Measurements from ENCODE around the gene NES. TPM values are rescaled to one million over a fixed set of nuclear protein-coding genes. Genes with fewer than 3 reads are reported as not detected.

The NES gene, protein sequence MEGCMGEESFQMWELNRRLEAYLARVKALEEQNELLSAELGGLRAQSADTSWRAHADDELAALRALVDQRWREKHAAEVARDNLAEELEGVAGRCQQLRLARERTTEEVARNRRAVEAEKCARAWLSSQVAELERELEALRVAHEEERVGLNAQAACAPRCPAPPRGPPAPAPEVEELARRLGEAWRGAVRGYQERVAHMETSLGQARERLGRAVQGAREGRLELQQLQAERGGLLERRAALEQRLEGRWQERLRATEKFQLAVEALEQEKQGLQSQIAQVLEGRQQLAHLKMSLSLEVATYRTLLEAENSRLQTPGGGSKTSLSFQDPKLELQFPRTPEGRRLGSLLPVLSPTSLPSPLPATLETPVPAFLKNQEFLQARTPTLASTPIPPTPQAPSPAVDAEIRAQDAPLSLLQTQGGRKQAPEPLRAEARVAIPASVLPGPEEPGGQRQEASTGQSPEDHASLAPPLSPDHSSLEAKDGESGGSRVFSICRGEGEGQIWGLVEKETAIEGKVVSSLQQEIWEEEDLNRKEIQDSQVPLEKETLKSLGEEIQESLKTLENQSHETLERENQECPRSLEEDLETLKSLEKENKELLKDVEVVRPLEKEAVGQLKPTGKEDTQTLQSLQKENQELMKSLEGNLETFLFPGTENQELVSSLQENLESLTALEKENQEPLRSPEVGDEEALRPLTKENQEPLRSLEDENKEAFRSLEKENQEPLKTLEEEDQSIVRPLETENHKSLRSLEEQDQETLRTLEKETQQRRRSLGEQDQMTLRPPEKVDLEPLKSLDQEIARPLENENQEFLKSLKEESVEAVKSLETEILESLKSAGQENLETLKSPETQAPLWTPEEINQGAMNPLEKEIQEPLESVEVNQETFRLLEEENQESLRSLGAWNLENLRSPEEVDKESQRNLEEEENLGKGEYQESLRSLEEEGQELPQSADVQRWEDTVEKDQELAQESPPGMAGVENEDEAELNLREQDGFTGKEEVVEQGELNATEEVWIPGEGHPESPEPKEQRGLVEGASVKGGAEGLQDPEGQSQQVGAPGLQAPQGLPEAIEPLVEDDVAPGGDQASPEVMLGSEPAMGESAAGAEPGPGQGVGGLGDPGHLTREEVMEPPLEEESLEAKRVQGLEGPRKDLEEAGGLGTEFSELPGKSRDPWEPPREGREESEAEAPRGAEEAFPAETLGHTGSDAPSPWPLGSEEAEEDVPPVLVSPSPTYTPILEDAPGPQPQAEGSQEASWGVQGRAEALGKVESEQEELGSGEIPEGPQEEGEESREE (N-terminal part only)
- polyA plus RNA-seq (ENCODE audit: insufficient read length in 3 of 3), result 100 to 1,000 TPM; 148 to 171 (median 156) TPM
- long read RNA-seq, donor 1, full-length matches to known transcripts, result 19 of 19 reads
- long read RNA-seq, donor 1, partial matches to known transcripts, result 0 of 19 reads
- long read RNA-seq, donor 1, other reads (novel, unspliced or antisense), result 0 of 19 reads
- long read RNA-seq, donor 2, full-length matches to known transcripts, result 29 of 29 reads
- long read RNA-seq, donor 2, partial matches to known transcripts, result 0 of 29 reads
- long read RNA-seq, donor 2, other reads (novel, unspliced or antisense), result 0 of 29 reads
- long read RNA-seq, donor 3, full-length matches to known transcripts, result 33 of 40 reads
- long read RNA-seq, donor 3, partial matches to known transcripts, result 7 of 40 reads
- long read RNA-seq, donor 3, other reads (novel, unspliced or antisense), result 0 of 40 reads
- long read RNA-seq, donor 4, full-length matches to known transcripts, result 27 of 27 reads
- long read RNA-seq, donor 4, partial matches to known transcripts, result 0 of 27 reads
- long read RNA-seq, donor 4, other reads (novel, unspliced or antisense), result 0 of 27 reads
- long read RNA-seq, donor 5, full-length matches to known transcripts, result 11 of 11 reads
- long read RNA-seq, donor 5, partial matches to known transcripts, result 0 of 11 reads
- long read RNA-seq, donor 5, other reads (novel, unspliced or antisense), result 0 of 11 reads
- long read RNA-seq, donor 6, full-length matches to known transcripts, result 14 of 14 reads
- long read RNA-seq, donor 6, partial matches to known transcripts, result 0 of 14 reads
- long read RNA-seq, donor 6, other reads (novel, unspliced or antisense), result 0 of 14 reads
- long read RNA-seq, donor 7, full-length matches to known transcripts, result 46 of 57 reads
- long read RNA-seq, donor 7, partial matches to known transcripts, result 11 of 57 reads
- long read RNA-seq, donor 7, other reads (novel, unspliced or antisense), result 0 of 57 reads
- long read RNA-seq, donor 8, full-length matches to known transcripts, result 8 of 8 reads
- long read RNA-seq, donor 8, partial matches to known transcripts, result 0 of 8 reads
- long read RNA-seq, donor 8, other reads (novel, unspliced or antisense), result 0 of 8 reads
- long read RNA-seq, donor 9, full-length matches to known transcripts, result 28 of 33 reads
- long read RNA-seq, donor 9, partial matches to known transcripts, result 5 of 33 reads
- long read RNA-seq, donor 9, other reads (novel, unspliced or antisense), result 0 of 33 reads
- long read RNA-seq, donor 10, full-length matches to known transcripts, result 39 of 39 reads
- long read RNA-seq, donor 10, partial matches to known transcripts, result 0 of 39 reads
- long read RNA-seq, donor 10, other reads (novel, unspliced or antisense), result 0 of 39 reads
- long read RNA-seq, donor 11, full-length matches to known transcripts, result 21 of 21 reads
- long read RNA-seq, donor 11, partial matches to known transcripts, result 0 of 21 reads
- long read RNA-seq, donor 11, other reads (novel, unspliced or antisense), result 0 of 21 reads
- long read RNA-seq, donor 12, full-length matches to known transcripts, result 49 of 70 reads
- long read RNA-seq, donor 12, partial matches to known transcripts, result 21 of 70 reads
- long read RNA-seq, donor 12, other reads (novel, unspliced or antisense), result 0 of 70 reads
- long read RNA-seq, donor 13, full-length matches to known transcripts, result 10 of 10 reads
- long read RNA-seq, donor 13, partial matches to known transcripts, result 0 of 10 reads
- long read RNA-seq, donor 13, other reads (novel, unspliced or antisense), result 0 of 10 reads
- long read RNA-seq, donor 14, result 0 reads
- long read RNA-seq, donor 15, full-length matches to known transcripts, result 13 of 18 reads
- long read RNA-seq, donor 15, partial matches to known transcripts, result 5 of 18 reads
- long read RNA-seq, donor 15, other reads (novel, unspliced or antisense), result 0 of 18 reads
- long read RNA-seq, donor 16, full-length matches to known transcripts, result 30 of 40 reads
- long read RNA-seq, donor 16, partial matches to known transcripts, result 10 of 40 reads
- long read RNA-seq, donor 16, other reads (novel, unspliced or antisense), result 0 of 40 reads

DNA sequence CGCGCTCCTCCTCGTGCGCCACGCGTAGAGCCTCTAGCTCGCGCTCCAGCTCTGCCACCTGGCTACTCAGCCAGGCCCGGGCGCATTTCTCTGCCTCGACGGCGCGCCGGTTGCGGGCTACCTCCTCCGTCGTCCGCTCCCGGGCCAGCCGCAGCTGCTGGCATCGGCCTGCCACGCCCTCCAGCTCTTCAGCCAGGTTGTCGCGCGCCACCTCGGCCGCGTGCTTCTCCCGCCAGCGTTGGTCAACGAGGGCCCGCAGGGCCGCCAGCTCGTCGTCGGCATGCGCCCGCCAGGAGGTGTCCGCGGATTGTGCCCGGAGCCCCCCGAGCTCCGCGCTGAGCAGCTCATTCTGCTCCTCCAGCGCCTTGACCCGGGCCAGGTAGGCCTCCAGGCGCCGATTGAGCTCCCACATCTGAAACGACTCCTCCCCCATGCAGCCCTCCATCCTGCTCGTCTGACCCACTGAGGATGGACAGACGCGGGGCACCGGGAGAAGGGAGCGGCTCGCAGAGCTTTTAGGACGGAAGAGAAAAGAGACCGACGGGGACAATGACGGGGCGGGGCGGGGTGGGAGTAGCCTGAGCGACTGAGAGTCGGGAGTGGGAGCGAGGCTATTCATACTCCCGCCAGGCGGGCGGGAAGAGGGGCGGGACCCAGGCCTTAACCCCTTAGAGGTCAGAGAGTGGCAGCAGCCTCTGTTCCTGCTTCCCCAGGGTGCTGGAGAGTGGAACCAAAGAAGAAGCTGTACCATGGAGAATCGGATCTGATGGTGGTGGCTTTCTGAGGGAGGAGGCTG, at the start of gene NES:
TSS of gene NES (minus strand) at position 588 of the 796 bp plus-strand sequence. CDS start at position 445, 143 bp downstream.
- peak; percentile 82 for DNase-seq

DNA sequence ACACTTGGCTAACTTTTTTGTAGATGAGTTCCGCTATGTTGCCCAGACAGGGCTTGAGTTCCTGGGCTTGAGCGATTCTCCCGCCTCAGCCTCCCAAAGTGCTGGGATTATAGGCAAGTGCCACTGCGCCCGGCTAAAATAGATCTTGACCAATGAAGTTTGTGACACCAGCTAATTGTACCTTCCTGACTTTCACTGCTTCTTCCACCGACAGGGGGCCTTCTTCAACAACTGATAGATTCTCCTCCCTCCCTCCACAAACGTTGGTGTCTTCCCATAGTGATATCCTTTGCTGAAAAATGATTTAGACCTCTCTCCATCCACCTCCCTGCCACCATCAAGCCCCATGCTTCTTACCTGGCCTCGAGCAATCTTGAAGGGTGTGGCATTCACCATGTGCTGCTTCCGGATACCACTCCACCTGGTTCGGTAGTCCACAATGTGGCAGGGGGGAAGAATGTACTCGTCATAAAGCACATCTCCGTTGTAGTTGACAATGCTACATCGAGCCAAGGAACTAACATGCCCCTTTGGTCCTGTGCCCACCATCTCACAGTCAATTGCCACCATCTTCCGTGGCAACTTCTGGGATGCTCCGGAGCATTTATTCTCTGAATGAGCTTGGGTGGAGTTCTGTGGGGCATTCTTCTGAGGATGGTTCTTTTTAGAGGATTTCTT, 49.5 kb upstream of the NES start:
- no peak for DNase-seq

DNA sequence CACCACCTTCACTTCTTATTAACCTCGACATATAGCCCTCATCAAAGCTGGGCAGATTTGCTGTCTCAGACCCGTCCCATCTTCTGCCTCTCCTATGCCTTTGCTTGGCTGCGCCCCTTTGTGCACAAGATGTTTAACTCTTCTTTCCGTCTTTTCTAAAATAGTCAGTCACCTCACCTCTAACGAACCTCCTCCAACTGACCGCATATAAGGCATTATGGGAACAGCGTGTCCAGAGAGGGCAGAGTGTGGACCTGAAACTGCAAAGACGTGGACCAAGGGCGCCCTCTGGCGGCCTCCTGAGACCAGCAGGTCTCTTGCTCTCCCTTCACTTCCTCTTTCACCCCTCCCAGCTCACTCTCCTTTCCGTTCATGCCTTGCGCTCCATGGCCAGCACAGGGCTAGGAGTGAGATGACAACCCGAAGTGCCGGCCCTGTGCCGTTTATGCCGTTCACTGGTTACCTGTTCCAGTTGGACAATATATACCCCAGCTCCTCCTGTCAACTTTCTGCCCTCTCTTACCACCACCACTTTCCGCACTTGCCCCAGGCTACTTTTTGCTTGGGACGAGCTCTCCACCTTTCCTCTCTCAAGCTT, 48.6 kb upstream of the NES start:
- DNase-seq, result peak; percentile 89

DNA sequence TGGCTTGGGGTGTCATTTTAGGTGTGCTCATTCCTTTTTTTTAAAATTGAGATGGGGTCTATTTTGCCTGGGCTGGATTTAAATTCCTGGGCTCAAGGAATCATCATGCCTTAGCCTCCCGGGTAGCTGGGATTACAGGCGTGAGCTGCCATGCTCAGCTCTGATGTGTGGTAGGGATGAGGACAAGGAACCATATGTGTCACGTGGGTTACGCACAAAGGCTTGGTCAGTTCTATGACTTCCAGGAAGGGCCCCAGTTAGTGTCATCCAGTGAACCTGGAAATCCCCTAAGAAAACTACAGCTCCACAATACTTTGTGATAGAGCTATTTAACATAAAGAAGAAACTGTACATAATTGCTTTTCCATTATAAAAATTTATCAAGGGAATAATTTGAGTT, 44.3 kb upstream of the NES start:
- DNase-seq, result no peak

DNA sequence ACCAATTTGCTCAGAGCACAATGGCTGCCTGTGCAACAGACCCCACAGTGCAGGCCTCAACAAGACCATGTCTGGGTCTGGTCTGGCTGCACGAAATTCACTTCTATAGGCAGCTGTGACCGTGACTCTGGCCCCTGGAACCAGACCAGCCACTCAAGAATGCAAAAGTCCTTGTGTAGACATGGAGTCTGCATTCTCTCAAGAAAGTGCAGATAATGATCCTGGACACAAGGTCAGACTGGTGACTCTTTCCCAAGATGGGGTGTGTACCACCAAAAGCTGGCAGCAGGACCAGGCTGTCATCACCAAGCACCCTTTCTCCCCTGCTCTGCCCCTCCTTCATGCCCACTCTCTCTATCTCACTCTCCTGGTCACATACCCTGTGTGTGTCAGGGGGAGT, 43.9 kb upstream of the NES start:
- no peak for DNase-seq

DNA sequence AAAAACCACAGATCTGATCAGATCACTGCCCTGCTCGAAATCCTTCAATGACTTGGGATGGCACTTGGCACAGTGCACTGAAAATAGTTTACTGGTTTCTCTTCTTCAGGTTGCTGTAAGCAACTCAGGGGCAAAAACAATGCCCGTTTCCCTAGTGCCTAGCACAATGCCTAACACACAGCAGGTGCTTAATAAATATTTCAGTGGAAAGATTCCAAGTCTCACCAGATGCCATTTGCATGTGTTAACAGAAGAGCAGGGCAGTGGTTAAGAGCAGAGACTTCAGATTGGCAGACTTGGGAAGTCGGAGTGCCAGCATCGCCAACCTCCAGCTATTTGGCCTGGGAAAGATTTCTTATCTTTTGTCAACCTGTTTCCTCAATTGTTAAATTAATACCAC, 40.1 kb upstream of the NES start:
- DNase-seq, result no peak

DNA sequence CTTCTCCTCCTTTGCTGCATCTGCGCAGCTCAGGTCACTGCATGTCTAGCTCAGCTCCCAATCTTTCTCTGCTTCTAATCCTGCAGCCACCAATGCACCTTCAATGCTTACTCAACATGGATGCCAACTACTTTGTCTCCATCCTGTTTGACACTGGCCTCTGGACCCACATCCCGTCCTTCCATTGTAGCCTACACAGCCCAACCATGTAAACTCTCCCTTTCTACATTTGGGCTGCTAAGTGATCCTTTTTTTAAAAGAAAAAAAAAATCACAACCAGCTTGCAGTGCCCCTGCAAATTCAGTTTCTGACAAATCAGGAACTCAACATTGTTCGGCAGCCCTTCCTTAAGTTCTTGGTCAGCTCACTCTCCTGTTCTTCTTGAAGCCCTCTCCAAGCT, 37.6 kb upstream of the NES start:
- DNase-seq, result no peak

DNA sequence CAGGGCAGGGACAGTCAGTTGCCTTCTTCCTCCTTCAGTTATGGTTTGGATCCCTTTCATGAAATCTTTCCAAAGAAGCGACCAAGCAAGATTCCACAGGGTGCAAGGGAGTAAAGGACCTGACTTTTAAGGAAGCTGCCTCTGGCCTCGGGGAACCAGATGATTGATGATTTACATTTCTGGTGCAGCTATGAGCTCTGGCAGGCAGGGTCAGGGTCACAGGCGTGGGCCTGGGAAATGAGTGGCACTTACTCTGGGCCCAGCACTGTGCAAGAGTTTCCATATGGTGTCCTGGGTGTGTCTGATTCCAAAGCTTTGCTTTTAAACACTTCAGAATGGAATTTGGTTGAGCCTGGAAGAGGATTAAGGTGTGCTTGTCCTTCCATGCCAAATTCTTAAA, 35.4 kb upstream of the NES start:
- no peak for DNase-seq

DNA sequence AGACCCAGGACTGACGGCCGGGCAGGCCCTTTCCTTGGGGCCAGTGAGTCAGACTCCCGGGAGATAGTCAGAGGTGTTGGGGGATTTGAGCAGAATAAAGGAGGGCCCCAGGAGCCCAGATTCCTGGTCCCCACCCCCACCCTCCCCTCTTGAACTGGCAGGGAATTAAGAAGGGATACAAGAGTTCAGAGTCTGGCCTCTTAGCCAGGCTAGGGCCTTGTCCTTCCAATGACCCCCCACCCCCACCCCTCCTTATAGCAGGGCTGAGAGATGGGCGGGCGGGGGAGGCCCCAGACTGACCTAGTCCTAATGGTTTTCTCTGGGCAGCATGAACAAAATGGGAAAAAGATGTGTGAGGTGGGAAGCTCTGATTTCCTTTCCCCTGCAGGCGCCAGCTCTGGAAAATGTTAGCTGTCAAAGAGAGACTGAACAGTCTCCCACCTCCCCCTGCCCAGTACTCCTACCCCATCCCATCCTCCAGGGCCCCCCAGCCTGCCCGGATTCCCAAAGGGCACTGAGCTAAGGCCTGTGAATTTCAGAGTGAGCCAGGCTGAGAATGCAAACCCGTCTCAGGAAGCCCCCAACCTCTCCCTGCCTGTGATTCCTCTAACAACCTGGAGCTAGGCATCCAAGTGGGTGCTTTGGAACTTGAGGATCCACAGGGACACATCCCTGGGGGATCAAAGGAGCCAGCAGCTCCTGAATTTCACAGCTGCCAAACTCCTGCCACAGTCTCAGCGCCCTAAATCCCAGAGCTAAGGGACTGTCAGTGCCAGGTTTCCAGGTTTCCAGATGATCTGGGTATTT, 34.0 kb upstream of the NES start:
- DNase-seq, result no peak

DNA sequence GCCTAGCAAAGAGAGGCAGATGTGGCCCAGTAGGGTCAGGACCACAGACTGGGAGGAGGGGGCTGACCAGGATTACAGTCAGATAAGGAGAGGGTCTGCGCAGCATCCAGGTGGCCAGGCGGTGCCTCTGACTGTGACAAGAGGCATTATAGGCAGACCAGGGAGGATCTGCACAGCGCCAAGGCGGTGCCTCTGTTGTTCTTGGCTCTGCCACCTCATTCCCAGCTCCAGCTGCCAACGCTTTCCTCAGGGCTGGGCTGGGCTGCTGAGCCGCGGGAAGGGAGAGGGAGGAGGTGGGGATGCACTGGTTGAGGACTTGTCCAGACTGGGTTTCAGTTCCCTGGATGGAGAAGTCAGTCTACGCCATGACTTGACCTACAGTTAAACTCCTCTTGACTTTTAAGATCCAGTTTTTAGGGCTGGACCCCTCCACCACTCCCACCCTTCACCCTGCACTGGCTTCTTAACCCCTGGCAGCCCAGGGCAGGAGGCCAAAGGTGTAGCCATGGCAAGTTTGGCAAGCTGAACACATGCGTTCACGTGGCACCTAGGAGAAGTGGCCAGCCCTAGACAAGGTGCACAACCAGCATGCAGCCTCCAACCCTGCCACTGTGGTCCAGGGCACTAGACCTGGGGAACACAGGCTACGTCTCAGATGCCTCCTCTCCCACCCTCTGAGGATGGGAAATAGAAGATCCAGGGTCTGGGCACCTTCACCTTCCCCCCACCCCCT, 32.7 kb upstream of the NES start:
- no peak for DNase-seq

DNA sequence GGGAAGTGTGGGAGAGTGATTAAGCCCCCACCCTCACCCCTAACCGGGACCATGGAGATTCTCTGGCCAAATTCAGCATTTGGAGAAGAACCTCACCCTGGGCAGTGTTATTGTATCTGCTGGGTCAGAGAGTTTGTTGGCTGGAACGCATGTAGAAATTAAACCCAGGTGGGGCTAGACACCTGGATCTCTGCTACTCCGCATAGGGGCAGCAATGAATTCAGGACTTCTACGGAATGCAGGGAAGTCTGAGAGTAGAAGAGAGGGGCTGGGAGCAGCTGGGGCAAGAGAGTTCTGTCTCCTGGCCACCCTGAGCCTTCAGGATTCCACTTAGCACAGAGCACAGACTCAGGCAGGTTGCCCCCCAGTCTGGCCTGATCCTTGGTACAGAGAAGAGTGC, 31.8 kb upstream of the NES start:
- no peak for DNase-seq

DNA sequence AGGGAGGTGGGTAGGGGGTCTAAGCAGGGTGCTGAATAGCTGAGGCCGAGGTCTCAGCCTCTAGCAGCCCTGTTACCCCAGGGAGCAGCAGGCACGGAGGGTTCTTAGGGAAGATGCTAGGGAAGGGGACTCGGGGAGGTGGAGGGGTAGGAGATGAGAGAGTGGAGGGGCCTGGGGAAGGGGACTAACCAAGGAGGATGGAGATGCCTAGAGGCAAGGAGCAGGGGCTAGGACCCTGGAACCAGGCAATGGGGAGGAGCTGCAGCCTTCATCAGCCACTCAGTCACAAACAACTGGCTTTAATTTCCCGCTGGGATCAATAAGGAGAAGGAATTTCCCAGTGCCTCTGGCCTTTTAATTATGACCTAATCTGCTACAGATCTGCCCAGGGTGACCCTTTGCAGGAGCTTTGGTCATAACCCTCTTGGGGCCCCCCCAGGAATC, 31.0 kb upstream of the NES start:
- DNase-seq, result no peak

DNA sequence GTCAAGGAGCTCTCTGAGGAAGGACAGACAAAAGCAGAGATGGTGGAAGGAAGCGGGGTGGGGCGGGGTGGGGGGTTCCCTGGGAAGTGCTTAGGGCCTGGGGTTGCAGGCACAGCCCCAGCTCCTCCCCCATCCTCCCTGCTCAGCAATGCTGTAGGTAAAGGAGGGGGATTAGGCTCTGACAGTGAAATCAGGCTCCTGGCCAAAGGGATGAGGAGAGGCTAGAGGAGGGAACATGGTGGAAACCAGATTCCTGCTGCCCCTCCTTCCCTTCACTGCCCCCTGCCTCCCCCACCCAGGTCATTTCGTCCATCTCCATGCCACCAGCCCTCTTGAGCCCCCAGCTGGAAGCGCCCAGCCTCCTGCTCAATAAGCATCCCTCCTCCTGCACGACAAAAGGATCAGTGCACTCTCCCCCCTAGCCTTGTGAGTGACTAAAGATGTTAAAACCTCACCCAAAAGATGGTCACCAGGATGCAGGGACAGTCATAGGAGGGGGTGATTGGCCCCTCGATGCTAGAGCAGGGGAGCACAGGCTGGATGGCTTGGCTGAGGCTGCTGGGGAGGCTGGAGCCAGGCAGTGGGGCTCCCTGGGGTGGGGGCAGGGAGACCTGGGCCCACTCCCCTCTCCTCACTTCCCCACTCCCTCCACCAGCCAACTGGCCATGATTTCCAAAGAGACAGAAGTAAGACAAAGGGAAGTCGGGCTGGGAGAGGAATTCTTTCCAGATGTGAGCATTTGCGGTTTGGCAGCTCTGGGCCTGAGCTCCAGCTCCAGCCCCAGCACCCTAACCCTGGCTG, 30.4 kb upstream of the NES start:
- DNase-seq, result no peak
